HG02870 (cell line): ENCODE measurements around the gene FKBP10.
"Not testable (repeated sequence)": the region's sequence is repeated elsewhere in the genome, so short reads cannot be mapped to it uniquely, and the experiment has no call there.

ENCODE experiments used
- ATAC-seq: cut with Tn5 transposase; IDR thresholded peaks from one replicate; pipeline ENCODE4 v1.9.1; 2021; ENCODE audit warnings: mild to moderate bottlenecking, moderate library complexity; ENCODE audit not compliant: unreplicated experiment

FKBP10 gene, protein sequence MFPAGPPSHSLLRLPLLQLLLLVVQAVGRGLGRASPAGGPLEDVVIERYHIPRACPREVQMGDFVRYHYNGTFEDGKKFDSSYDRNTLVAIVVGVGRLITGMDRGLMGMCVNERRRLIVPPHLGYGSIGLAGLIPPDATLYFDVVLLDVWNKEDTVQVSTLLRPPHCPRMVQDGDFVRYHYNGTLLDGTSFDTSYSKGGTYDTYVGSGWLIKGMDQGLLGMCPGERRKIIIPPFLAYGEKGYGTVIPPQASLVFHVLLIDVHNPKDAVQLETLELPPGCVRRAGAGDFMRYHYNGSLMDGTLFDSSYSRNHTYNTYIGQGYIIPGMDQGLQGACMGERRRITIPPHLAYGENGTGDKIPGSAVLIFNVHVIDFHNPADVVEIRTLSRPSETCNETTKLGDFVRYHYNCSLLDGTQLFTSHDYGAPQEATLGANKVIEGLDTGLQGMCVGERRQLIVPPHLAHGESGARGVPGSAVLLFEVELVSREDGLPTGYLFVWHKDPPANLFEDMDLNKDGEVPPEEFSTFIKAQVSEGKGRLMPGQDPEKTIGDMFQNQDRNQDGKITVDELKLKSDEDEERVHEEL

DNA sequence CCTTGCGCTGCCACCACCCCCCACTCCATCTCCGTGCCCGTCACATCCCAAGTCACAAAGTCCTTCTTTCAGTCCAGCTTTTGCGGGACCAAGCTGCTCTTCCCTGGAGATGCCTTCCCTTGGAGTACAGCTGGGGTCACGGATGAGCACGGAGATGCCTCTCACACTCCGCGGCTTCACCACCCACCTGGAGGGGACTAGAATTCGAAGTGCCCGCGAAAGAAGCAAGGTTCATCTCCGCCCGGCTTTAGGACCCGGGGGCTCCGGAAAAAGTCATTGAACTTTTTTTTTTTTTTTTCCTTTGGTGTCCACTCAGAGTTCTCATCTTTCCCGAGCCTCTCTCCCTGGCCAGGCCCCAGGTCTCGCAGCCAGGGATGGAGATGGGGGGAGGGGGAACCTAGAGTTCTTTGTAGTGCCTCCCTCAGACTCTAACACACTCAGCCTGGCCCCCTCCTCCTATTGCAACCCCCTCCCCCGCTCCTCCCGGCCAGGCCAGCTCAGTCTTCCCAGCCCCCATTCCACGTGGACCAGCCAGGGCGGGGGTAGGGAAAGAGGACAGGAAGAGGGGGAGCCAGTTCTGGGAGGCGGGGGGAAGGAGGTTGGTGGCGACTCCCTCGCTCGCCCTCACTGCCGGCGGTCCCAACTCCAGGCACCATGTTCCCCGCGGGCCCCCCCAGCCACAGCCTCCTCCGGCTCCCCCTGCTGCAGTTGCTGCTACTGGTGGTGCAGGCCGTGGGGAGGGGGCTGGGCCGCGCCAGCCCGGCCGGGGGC lies at the start of gene FKBP10:
Gene FKBP10, plus strand, starts transcription at position 624 of the 771 bp plus-strand sequence. Its CDS starts 31 bp downstream, at position 655.
- no peak for ATAC-seq

DNA sequence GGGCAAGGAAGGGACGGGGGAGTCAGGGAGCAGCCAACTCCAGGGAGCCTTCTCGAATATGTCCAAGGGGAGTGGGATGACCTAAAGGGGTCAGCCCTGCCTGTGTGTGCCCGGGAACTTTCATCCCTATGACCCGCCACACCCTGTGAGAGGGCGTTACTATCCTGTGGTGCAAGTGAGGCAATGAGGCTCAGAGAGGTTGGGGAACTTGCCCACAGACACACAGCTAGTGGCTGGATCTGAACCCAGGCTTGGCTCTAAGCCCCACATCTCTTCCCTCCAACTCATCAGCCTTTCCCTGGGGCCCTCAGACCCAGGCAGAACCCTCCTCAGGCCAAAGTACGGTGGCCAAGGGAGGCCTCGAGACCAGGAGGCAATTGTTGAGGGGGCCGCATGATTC lies 49.5 kb upstream of the FKBP10 start:
- ATAC-seq: no peak

DNA sequence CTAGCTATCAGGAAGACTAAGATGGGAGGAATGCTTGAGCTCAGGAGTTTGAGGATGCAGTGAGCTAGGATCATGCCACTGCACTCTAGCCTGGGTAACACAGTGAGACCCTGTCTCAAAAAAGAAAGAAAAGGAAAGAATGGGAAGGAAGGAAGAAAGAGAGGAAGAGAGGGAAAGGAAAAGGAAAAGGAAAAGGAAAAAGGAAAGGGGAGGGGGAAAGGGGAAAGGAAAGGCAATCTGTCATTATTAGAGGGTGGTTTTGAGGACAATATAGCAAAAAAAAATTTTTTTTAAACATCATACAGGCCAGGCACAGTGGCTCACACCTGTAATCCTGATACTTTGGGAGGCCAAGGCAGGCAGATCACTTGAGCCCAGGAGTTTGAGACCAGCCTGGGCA lies 46.7 kb upstream of the FKBP10 start:
- no peak for ATAC-seq

DNA sequence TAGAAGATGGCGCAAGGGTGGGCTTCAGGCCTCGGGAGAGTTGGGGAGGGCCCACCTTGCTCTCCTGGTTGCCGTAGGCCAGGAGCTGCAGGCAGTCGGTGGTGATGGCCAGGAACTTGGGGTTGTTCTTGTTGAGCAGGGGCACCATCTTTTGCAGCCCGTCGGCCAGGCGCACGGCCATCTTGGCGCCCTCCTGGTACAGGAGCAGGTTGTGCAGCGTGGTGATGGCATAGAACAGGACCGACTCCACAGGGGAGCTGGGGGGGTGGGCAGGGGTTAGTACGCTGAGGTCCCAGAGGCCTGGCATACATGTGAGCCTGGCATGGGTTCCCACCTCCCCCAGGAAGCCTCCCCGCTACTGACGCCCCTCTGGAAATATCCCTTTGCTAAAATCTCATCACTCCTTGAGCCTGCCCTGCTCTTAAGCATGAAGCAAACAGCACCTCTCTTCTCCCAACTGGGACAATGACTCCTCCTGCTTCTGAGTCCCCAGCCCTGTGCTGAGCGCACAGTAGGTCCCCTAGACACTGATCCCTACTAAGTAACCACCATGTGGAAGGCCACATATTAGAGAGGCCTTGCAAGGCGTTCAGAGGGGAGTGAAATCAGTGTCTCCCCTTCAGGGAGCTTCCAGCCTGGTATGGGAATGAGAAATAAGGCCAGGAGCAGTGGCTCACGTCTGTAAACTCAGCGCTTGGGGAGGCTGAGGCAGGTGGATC lies 45.3 kb upstream of the FKBP10 start:
- ATAC-seq: no peak

DNA sequence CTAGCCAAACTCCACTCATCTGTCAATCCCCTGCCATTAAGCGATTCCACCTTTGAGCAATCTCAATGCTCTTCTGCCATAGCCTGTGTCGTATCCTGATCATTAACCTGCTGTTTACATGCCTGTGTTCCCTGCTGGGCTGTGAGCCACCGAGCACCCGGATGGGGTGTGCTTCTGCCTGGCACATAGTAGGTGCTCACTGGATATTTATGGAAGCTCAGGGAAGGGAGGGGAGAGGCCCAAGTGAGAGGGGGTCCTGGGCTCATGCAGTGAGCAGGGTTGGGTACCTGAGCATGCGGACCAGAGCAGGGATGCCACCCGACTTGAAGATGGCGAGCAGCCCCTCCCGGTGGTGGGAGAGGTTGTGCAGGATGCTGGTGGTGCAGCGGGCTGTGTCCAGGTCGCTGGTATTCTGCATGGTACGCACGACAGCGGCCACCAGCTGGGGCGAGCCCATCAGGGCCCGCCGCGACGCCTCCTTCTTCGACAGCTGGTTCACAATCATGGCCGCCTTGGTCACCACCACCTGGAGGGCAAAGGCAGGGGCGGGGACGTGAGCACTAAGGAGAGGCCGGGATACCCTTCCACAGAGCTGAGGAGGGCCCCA lies 44.0 kb upstream of the FKBP10 start:
- ATAC-seq: no peak

DNA sequence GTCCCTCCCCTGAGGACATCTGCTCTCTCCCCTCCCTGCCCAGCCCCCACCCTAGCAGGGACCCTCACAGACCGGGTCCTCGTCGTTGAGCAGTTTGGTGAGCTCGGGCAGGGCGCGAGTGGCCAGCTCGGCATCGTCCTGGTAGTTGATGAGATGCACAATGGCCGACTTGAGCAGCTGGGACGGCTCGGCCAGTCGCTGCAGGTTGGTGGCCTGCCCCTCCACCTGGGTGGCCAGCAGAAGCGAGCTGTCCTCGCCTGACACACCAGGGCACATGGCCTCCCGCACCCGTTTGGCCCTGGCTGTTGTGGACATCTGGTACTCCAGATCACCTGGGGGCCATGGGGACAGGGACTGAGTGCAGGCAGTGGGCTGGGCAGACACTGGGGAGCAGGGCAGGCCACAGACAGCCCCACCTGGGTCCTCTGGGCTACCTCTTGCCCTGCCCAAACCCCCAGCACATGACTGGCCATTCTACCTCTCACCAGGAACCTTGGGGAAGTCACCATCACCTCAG lies 43.4 kb upstream of the FKBP10 start:
- ATAC-seq: no peak

DNA sequence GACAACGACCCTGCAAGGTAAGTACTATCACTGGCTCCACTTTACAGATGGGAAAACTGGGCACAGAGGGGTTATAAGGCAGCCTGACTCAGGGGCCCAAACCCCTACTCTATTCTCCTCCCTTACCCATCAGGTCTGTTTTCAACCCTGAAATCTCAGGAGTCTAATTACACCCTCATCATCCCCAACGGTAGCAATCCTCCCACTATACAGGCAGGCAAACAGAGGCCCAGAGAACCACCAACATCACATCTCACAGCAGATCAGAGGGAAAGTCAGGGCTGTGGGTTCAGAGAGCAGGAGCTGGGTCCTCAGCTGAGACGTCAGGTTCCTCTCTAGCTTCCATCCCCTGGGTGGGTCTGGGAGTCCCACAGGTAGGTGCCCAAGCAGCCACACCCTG lies 42.8 kb upstream of the FKBP10 start:
- no peak for ATAC-seq

DNA sequence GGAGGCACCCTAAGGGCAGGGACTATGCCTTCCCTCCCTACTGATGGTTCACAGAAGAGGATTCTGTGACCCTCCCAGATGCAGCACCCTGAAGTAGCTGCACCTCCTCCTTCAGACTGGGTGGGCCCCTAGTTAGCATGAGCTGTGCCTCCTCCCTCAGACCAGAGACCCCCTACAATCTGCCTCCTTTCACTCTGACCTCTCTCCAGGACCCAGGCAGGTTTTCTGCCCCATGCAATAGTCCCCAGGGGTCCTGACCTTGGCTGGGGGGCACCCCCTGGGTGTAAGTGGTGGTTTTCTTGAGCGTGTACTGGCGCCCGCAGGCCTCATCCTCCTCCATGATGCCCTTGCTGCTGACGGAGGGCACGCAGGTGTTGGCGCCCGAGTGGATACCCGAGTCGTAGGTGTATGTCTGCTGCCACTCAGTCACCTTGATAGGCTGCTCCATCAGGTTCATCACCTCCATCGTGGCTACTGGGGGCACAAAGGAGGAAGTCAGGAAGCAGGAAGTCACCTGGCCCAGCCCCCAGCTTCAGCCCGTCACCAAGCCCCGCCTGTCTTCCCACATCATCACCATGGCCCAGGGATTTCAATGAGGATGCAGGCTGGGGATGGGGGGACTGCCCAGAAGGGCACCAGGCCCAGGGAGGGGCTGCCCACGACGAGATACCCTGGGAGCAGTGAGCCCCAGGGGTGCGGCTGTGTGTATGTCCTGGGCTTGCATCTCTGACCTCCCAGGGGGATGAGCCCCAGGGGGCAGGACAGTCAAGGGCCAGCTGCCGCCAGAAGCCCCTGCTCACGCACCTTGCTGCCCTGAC lies 41.2 kb upstream of the FKBP10 start:
- ATAC-seq: no peak

DNA sequence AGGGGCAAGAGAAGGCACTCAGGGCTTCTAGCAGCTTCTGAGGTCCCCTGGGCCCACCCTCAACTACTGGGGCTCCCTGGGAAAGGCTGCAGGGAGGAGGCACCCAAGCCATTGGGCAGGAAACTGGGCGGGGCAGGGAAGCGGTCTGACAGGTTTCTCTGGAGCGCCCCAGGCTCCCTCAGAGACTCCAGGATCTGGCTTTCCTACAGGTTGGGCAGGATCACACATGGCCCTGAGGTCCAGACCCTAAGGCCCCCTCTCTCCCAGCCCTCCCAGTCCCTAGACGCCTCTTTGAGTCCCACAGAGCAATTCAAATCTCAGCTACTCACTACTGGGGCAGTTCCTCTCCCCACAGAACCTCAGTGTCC lies 40.6 kb upstream of the FKBP10 start:
- no peak for ATAC-seq

DNA sequence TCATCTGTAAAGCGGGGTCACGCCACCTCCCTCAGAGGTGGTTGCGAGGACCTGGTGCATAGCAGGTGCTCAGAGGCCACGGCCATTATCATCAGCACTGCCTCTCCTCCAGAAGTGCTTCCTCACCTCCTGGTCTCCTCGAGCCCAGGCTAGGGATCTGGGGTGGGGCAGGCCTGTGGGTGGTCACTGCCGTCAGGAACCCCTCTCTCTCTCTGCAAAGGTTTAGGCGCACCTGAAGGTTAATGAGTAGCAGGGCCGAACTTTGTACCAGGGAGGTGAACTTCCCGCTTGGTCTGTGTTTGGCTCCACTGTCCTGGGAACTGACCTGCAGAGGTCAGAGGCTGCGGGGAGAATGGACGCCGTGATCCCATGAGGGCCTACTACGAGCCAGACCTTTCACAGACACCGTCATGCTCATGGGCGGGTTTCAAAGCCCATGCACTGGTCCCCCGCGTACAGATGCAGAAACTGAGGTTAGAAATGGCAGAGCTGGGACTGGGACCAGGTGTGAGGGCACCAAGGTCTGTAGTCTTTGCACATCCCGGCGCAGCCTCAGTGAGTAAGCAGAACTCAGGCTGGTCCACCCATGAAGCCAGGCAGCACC lies 40.1 kb upstream of the FKBP10 start:
- no peak for ATAC-seq

DNA sequence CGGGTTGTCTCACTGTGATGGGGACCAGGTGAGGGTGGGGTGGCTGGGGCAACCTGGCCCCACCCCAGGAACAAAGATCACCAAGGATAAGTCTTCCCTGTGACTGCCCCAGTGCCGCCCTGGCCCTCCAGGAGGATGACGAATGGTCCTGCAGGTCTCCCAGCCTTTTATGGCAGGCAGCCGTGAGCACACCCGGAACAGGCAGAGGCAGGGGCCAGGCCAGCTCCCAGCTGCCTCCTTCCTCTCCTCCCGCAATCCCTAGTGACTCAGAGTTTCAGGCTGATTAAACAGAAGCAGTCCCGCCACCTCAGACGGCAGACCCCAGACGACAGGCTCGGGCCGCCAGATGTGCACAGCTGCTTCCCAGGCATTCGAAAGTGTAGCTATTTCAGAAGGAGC lies 39.6 kb upstream of the FKBP10 start:
- ATAC-seq: no peak

DNA sequence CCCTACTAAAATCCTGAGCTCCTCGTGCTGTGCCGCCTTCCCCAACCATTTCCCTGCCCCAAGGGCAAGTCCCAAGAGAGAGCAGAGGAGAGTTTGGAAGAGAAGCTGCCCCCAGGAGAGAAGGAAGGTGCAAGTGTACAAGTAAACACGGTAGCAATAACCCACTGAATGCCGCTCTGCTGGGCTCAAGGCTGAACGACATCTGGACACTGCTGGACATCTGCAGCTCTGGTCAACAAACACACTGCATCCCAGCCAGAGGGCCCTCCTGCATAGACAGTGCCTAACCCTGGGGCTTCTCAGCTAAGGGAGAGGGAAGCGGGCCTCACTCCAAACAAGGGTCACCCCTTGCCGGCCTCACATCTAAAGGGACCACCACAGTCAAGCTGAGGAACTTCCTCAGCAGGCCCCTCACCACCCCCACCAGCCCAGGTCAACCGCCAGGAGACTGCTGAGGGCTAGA lies 39.0 kb upstream of the FKBP10 start:
- no peak for ATAC-seq

DNA sequence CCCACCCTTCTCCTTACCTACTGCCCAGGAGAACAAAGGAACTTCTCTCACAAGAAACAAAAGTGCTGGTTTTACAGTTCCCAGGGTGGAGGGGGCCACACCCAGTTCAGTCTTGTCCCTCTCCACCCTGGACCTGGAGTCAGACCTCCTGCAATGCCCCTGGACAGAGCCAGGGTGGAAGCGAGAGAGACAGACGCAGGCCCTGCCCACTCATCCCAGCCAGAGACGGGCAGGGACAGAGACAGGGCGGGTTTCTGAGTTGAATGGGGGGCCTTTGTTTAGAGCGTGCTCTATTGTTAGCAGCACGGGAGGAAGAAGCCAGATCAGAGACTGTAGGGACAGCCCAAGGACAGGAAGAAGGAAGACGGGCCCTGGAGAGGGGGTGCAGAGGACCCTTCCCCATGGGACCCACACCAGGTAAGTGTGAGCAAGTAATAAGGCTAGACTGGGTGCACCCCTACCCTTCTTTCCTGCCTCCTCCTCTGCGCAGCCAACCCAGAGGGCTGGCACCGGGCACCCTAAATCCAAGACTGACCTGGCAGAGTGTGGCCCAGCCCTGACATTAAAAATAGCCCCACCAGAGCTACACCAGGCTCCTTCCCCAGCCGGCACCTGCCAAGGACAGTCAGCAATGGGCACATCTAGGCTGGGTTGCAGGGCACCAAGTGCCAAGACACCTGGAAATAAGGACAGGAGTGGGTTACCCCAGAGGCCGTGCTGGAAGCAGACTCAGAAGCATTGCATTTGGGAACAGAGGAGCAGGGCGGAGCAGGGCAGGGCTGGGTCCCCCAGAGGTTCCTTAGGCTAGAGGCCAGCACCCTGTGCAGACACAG lies 37.2 kb upstream of the FKBP10 start:
- ATAC-seq: no peak

DNA sequence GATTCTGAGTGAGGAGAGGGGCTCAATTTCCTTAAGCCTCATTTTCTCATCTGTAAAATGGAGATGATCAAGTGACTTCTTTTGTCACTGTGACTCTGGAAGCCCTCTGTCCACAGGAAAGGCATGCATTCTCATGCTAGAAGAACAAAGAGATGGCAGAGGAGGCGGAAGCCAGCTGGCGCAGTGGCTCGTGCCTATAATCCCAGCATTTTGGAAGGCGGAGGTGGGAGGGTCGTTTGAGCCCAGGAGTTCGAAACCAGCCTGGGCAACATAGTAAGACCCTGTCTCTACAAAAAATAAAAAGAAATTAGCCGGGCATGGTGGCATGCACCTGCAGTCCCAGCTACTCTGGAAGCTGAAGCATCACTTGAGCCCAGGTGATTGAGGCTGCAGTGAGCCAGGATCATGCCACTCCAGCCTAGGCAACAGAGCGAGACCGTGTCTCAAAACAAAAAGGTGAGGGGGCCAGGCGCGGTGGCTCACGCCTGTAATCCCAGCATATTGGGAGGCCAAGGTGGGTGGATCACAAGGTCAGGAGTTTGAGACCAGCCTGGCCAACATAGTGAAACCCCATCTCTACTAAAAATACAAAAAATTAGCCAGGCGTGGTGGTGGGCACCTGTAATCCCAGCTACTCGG lies 36.4 kb upstream of the FKBP10 start:
- not testable (repeated sequence) for ATAC-seq

DNA sequence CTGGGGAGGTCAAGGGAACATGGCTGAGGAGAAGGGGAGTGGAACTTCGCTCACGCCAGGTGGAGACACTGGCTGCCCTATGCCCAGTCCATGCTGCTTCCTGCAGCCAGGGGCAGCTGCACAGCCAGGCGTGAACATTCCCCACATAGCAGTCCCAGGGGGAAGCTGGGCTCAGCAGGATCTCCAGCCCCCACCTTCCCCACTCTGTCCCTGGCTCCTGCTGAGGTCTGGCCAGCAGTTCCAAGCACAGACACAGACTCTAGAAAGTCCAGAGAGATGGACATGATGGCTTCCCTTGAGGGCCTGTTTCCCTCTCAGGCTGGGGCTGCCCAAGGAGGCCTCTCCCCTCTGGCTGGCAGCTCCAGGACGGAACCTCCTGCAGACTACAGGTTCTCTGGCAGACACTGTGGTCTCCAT lies 35.6 kb upstream of the FKBP10 start:
- no peak for ATAC-seq

DNA sequence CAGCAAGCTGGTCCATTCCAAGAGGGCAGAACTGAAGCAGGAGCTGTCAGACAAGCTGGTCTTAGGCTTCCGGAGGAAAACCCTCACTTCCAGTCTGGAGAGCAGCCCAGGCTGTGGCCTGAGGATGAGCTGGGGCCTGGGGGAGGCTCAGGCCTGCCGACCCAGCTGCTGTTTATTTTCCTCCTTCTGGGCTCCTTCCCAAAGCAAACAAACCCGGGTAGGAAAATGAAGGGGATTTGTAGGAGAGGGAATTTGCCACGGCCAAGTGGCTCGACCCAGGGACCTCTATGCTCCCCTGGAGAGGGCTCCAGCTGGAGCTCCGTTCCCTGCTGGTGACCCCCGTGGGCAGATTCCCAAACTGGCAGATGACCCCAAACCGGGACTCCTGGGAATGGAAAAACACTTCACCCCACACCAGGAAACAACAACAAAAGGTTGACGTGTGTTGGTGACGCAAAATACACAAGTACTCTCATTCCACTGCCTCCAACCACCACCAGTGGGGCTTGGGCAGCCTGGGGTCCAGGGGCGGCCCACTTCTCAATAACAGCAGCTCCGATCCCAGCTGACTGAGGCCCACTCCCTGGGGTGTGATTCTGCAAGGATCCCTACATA lies 35.1 kb upstream of the FKBP10 start:
- no peak for ATAC-seq

DNA sequence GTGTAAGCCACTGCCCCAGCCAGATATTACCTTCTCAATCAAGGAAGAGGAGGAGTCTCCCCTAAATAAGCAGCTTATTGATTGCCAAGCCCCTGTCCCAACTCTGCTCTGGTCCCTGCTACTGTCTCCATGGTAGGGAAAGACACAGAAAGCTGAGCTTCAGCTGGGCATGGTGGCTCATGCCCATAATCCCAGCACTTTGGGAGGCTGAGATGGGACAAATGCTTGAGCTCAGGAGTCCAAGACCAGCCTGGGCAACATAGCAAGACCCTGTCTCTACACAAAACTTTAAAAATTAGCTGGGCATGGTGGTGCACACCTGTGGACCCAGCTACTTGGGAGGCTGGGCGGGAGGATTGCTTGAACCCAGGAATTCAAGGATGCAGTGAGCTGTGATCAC lies 32.9 kb upstream of the FKBP10 start:
- ATAC-seq: no peak
